CD14-positive monocyte (primary cell): Measurements from ENCODE around the gene ASPSCR1. TPM values are rescaled to one million over a fixed set of nuclear protein-coding genes. Genes with fewer than 3 reads are reported as not detected.

ENCODE experiments used
- DNase-seq, 3 donors: peaks; one replicate each; pipeline ENCODE4 v3.0.0-alpha.2; 2011 to 2022
- H2AFZ ChIP-seq: 2 replicates; pipeline ENCODE4 v1.6.0; 2012; ENCODE audit warnings: mild to moderate bottlenecking, low read depth, low read length, inconsistent platforms; ENCODE audit not compliant: insufficient read depth, poor library complexity, severe bottlenecking
- H3K27ac ChIP-seq, 2 donors: 1 replicate in 1 of 2; 2 replicates in 1 of 2; pipeline ENCODE4 v1.5.1; 2012 to 2013; ENCODE audit warnings: low read length in 2 of 2, control low read depth in 1 of 2, inconsistent platforms in 1 of 2, low read depth in 1 of 2, mild to moderate bottlenecking in 1 of 2
- H3K27me3 ChIP-seq, 2 donors: one replicate each; pipeline versions ENCODE4 v1.6.0 to v1.6.1; 2011 to 2013; ENCODE audit warnings: low read length in 2 of 2; ENCODE audit not compliant: control insufficient read depth in 2 of 2, insufficient read depth in 2 of 2
- H3K36me3 ChIP-seq, 2 donors: replicated peaks in 1 of 2; 1 replicate in 1 of 2; 2 replicates in 1 of 2; pipeline versions ENCODE4 v1.5.1 to v1.6.1; 2012 to 2013; ENCODE audit warnings: low read length in 2 of 2, control low read depth in 1 of 2, inconsistent platforms in 1 of 2, mild to moderate bottlenecking in 1 of 2; ENCODE audit not compliant: insufficient read depth in 2 of 2, control insufficient read depth in 1 of 2
- H3K4me1 ChIP-seq, 2 donors: 1 replicate in 1 of 2; 2 replicates in 1 of 2; pipeline versions ENCODE4 v1.5.1 to v1.6.1; 2012 to 2013; ENCODE audit warnings: low read length in 2 of 2, control low read depth in 1 of 2, inconsistent platforms in 1 of 2, mild to moderate bottlenecking in 1 of 2, moderate library complexity in 1 of 2; ENCODE audit not compliant: insufficient read depth in 2 of 2, control insufficient read depth in 1 of 2
- H3K4me2 ChIP-seq: replicated peaks from 2 replicates; pipeline ENCODE3; 2012; ENCODE audit warnings: low read length, moderate library complexity, mild to moderate bottlenecking; ENCODE audit not compliant: poor library complexity, severe bottlenecking; ENCODE audit errors: extremely low read depth
- H3K4me3 ChIP-seq, 3 experiments: fragments of 200-600 bp in 1 of 3; sonication (generic) in 1 of 3; replicated peaks in 1 of 3; 1 replicate in 2 of 3; 2 replicates in 1 of 3; pipeline ENCODE4 v1.5.1; 2011 to 2013; ENCODE audit warnings: low read length in 3 of 3, mild to moderate bottlenecking in 3 of 3, control low read depth in 2 of 3, low read depth in 2 of 3, inconsistent platforms in 1 of 3, moderate library complexity in 1 of 3
- H3K79me2 ChIP-seq: 2 replicates; pipeline ENCODE4 v1.6.0; 2012; ENCODE audit warnings: mild to moderate bottlenecking, control low read depth, inconsistent platforms, low read length, moderate library complexity; ENCODE audit not compliant: insufficient read depth
- H3K9ac ChIP-seq: 2 replicates; pipeline ENCODE4 v1.6.0; 2017; ENCODE audit warnings: low read length, mild to moderate bottlenecking; ENCODE audit not compliant: insufficient read depth, poor library complexity, severe bottlenecking
- H3K9me3 ChIP-seq, 2 donors: replicated peaks in 1 of 2; 1 replicate in 1 of 2; 2 replicates in 1 of 2; pipeline versions ENCODE4 v1.5.1 to v1.6.1; 2012 to 2013; ENCODE audit warnings: low read length in 2 of 2, control low read depth in 1 of 2; ENCODE audit not compliant: control insufficient read depth in 1 of 2, insufficient read depth in 1 of 2
- H4K20me1 ChIP-seq: 2 replicates; pipeline ENCODE4 v1.6.0; 2012; ENCODE audit warnings: mild to moderate bottlenecking, low read length, control low read depth, moderate library complexity; ENCODE audit not compliant: insufficient read depth
- H3K27ac Mint-ChIP-seq, 7 donors: one replicate each; pipeline ENCODE4 v1.8.0; 2020; ENCODE audit warnings: mild to moderate bottlenecking in 7 of 7, mixed read lengths in 7 of 7, moderate library complexity in 6 of 7, inconsistent platforms in 2 of 7
- H3K27me3 Mint-ChIP-seq, 3 donors: one replicate each; pipeline ENCODE4 v1.8.0; 2021 to 2022; ENCODE audit warnings: low read depth in 3 of 3, mild to moderate bottlenecking in 3 of 3, mixed read lengths in 3 of 3, moderate library complexity in 3 of 3, inconsistent platforms in 1 of 3
- H3K36me3 Mint-ChIP-seq, 2 donors: one replicate each; pipeline ENCODE4 v1.8.0; 2020; ENCODE audit warnings: mixed read lengths in 2 of 2, inconsistent platforms in 1 of 2, mild to moderate bottlenecking in 1 of 2
- H3K4me1 Mint-ChIP-seq: one replicate; pipeline ENCODE4 v1.8.0; 2020; ENCODE audit warnings: mild to moderate bottlenecking, mixed read lengths
- H3K4me3 Mint-ChIP-seq, 2 donors: one replicate each; pipeline ENCODE4 v1.8.0; 2020; ENCODE audit warnings: mild to moderate bottlenecking in 2 of 2, mixed read lengths in 2 of 2, moderate library complexity in 1 of 2
- H3K9me3 Mint-ChIP-seq, 7 donors: one replicate each; pipeline ENCODE4 v1.8.0; 2020 to 2022; ENCODE audit warnings: mixed read lengths in 7 of 7, mild to moderate bottlenecking in 6 of 7, moderate library complexity in 6 of 7, inconsistent platforms in 2 of 7
- WGBS: methylation state at CpG from one replicate; pipeline ENCODE4 v1.1.5; 2013; ENCODE audit warnings: missing lambda C conversion rate; ENCODE audit not compliant: insufficient coverage; 5-methylcytosine and 5-hydroxymethylcytosine counted together
- intact Hi-C, 2 donors: fragments of 100-400 bp; cut with micrococcal nuclease; formaldehyde crosslinking; loops; one replicate each; pipeline versions ENCODE4 v1.15.0 to v1.15.1; 2023
- polyA plus RNA-seq, 3 donors: library from polyadenylated mRNA; depleted of rRNA in 1 of 3; unstranded in 2 of 3; stranded (reverse) in 1 of 3; fragments of 300-500 nt in 2 of 3; fragments of >200 nt in 1 of 3; fragmentation: Illumina TruSeq in 2 of 3; gene quantifications; 1 replicate in 2 of 3; 2 replicates in 1 of 3; pipeline ENCODE4 v1.2.3, GENCODE V29; 2012 to 2021
- TF ChIP-seq, protein P1 (sequence below): fragments of 200-600 bp; IDR thresholded peaks from one replicate; pipeline ENCODE4 v1.8.0; 2022; ENCODE audit warnings: antibody characterized with exemption, mild to moderate bottlenecking

Gene ASPSCR1
- polyA plus RNA-seq, 3 donors, result 25.5 to 31.9 (median 25.6) TPM

DNA sequence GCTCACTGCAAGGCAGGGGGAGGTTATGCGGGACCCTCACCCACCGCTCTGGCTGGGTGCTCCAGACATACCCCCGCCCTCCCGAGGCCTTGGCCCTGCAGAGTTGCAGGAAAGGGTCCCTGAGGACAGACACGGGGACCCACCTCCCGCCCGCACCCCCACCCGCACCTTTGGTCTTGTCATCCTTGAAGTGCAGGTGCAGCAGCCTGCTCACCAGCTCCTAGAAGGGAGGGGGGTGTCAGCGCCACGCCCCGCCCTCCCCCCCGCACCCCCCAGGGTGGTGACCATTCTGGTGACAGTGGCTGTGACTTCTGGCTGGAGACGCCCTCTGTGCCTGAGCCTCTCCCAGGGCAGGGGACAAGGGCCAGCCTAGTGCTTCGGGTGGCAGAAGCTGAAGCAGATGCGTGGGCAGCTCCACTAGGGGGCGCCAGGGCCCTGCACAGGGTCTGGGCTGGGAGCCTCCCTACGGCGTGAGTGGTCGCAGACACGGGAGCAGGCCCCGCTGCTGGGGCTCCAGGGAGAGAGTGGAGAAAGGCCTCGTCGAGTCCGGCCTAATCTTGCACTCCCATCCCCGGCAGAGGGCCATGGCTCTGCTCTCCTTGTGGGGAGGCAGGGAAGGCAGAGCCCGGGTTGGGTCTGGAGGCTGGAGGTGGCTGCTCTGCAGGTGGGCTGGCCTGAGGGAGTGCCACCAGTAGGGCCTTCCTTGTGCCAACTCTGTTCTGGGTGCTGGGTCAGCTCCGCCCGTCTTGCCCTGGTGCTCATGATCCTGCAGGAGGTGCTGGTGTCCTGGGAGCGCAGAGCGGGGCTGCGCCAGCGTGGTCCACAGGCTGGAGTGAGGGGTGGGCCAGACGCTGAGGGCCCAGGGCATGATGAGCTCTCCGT is 42.5 kb downstream of the ASPSCR1 start:
- H3K4me1 ChIP-seq, result peaks cover 26 to 32% of the 10 kb centered on the region in 2 donors

DNA sequence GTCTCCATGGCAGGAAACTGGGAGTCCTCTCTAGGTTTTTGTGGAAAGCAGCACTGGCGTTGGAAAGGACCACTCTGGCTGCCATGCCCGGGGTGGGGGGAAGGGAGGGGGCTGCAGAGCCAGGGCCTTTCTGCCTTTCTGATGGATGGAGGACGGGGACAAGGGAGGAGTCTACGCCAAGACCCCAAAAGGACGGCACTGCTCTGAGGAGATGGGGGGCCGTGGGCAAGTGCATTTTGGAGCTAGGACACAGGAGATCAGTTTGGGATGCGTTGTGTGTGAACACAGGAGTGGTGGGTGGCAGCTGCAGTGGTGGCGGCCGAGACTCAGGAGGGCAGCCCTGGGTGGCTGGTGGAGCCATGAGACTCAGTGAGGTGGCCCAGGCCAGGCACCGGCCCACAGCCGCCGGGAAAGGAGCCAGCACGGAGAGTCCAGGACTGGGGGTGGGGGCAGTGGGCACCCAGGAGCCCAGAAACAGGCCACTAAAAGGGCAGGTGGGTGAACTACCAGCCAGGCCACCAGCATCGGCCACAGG is 43.2 kb downstream of the ASPSCR1 start:
- Histone ChIP-seq H4K20me1 (peaks cover 32% of the 10 kb centered on the region), H2AFZ (no peak overlapping the region), H3K4me1 (peaks cover 26 to 32% of the 10 kb centered on the region in 2 donors), H3K27me3 (no peaks in the 10 kb centered on the region), H3K79me2 (peaks cover 34% of the 10 kb centered on the region), H3K9ac (no peak overlapping the region), H3K4me2 (no peak overlapping the region), H3K36me3 (peaks cover 5 to 17% of the 10 kb centered on the region in 2 donors), H3K9me3 (no peaks in the 10 kb centered on the region), H3K4me3 (no peak overlapping the region), H3K27ac (no peak overlapping the region)
- H3K27me3 Mint-ChIP-seq, result peaks cover 0 to 1% (median 0%) of the 10 kb centered on the region in 3 donors
- 88% methylated on average over 14 of the region's 14 CpGs for WGBS
- no peaks in the 10 kb centered on the region for H3K9me3 Mint-ChIP-seq
- no peak for DNase-seq
- peaks cover 8 to 17% of the 10 kb centered on the region in 2 donors for H3K36me3 Mint-ChIP-seq
- H3K4me3 Mint-ChIP-seq, result no peak overlapping the region
- TF ChIP-seq, protein P1, sequence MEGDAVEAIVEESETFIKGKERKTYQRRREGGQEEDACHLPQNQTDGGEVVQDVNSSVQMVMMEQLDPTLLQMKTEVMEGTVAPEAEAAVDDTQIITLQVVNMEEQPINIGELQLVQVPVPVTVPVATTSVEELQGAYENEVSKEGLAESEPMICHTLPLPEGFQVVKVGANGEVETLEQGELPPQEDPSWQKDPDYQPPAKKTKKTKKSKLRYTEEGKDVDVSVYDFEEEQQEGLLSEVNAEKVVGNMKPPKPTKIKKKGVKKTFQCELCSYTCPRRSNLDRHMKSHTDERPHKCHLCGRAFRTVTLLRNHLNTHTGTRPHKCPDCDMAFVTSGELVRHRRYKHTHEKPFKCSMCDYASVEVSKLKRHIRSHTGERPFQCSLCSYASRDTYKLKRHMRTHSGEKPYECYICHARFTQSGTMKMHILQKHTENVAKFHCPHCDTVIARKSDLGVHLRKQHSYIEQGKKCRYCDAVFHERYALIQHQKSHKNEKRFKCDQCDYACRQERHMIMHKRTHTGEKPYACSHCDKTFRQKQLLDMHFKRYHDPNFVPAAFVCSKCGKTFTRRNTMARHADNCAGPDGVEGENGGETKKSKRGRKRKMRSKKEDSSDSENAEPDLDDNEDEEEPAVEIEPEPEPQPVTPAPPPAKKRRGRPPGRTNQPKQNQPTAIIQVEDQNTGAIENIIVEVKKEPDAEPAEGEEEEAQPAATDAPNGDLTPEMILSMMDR, result no peak
- intact Hi-C loops, result loop anchor here (1.0 to 10.0 kb wide), 3 partner anchors 43 to 304 kb away; partner anchors contain the start of gene ASPSCR1 (in 1 of the 2)
- peaks cover 26% of the 10 kb centered on the region for H3K4me1 Mint-ChIP-seq
- H3K27ac Mint-ChIP-seq, result no peak overlapping the region

More for the DNA sequence above, 42.5 kb downstream of the ASPSCR1 start:
- Histone ChIP-seq H3K27me3 (no peaks in the 10 kb centered on the region), H3K79me2 (peaks cover 34% of the 10 kb centered on the region), H3K9ac (no peak overlapping the region), H3K9me3 (no peaks in the 10 kb centered on the region), H2AFZ (no peak overlapping the region), H3K4me2 (no peak overlapping the region), H3K27ac (no peak overlapping the region), H3K4me3 (no peak overlapping the region), H4K20me1 (peaks cover 32% of the 10 kb centered on the region), H3K36me3 (peaks cover 5 to 17% of the 10 kb centered on the region in 2 donors)
- Mint-ChIP-seq H3K9me3 (no peaks in the 10 kb centered on the region), H3K4me1 (peaks cover 24% of the 10 kb centered on the region), H3K27me3 (peaks cover 0 to 1% (median 0%) of the 10 kb centered on the region in 3 donors), H3K27ac (no peak overlapping the region), H3K36me3 (peaks cover 6 to 15% of the 10 kb centered on the region in 2 donors), H3K4me3 (no peak overlapping the region)
- TF ChIP-seq, protein P1, result peak; percentile 82
- 75% methylated on average over 27 of the region's 34 CpGs for WGBS
- intact Hi-C loops, result loop anchor here in 1 of 2 donors (5.0 to 10.0 kb wide), 2 partner anchors 43 to 305 kb away; partner anchors contain the start of gene ASPSCR1
- DNase-seq, result peak; percentile 45 to 60 (median 55)
